Naive B cell (primary cell): ENCODE measurements around the gene FN1. TPM values are rescaled to one million over a fixed set of nuclear protein-coding genes. Genes with fewer than 3 reads are reported as not detected.
"Not testable (repeated sequence)": the region's sequence is repeated elsewhere in the genome, so short reads cannot be mapped to it uniquely, and the experiment has no call there.

Experiments
- ATAC-seq, 2 donors: fragments of 150-1000 bp; cut with Tn5 transposase; 2 replicates each; pipeline ENCODE4 v1.10.0; 2021; ENCODE audit warnings: low read depth in 2 of 2, mild to moderate bottlenecking in 2 of 2, moderate library complexity in 2 of 2
- DNase-seq: peaks from one replicate; pipeline ENCODE4 v3.0.0; 2022
- H3K27ac Mint-ChIP-seq, 6 donors: one replicate each; pipeline ENCODE4 v1.8.0; 2020 to 2022; ENCODE audit warnings: mild to moderate bottlenecking in 6 of 6, mixed read lengths in 6 of 6, moderate library complexity in 5 of 6, inconsistent platforms in 2 of 6
- H3K27me3 Mint-ChIP-seq, 3 donors: one replicate each; pipeline ENCODE4 v1.8.0; 2021 to 2022; ENCODE audit warnings: mixed read lengths in 3 of 3, mild to moderate bottlenecking in 1 of 3
- H3K36me3 Mint-ChIP-seq, 2 donors: one replicate each; pipeline ENCODE4 v1.8.0; 2020 to 2022; ENCODE audit warnings: mixed read lengths in 2 of 2, inconsistent platforms in 1 of 2, mild to moderate bottlenecking in 1 of 2
- H3K4me1 Mint-ChIP-seq, 3 donors: one replicate each; pipeline ENCODE4 v1.8.0; 2020 to 2022; ENCODE audit warnings: mixed read lengths in 3 of 3, inconsistent platforms in 1 of 3, mild to moderate bottlenecking in 1 of 3, moderate library complexity in 1 of 3
- H3K4me3 Mint-ChIP-seq, 8 donors: one replicate each; pipeline ENCODE4 v1.8.0; 2020 to 2022; ENCODE audit warnings: mild to moderate bottlenecking in 8 of 8, mixed read lengths in 8 of 8, moderate library complexity in 8 of 8, inconsistent platforms in 2 of 8
- H3K9me3 Mint-ChIP-seq, 7 donors: one replicate each; pipeline ENCODE4 v1.8.0; 2020 to 2022; ENCODE audit warnings: mixed read lengths in 7 of 7, mild to moderate bottlenecking in 5 of 7, inconsistent platforms in 2 of 7, moderate library complexity in 1 of 7
- polyA plus RNA-seq, 6 donors: library from polyadenylated mRNA; unstranded; fragments of 300-500 nt; fragmentation: Illumina TruSeq; gene quantifications; one replicate each; pipeline ENCODE4 v1.2.3, GENCODE V29; 2021; ENCODE audit warnings: low read depth in 6 of 6

Gene FN1
- polyA plus RNA-seq, 6 donors from 2014 or later, result 0.53 to 2.0 (median 1.1) TPM; not detected in 1

GRCh38 chr2:215415218-215415617 is 20.6 kb downstream of the FN1 start:
- H3K27me3 Mint-ChIP-seq, result peaks cover 14 to 17% (median 14%) of the 10 kb centered on the region in 3 donors
- no peaks in the 10 kb centered on the region for H3K4me1 Mint-ChIP-seq
- H3K36me3 Mint-ChIP-seq, result no peaks in the 10 kb centered on the region
- H3K4me3 Mint-ChIP-seq, result no peak overlapping the region
- H3K27ac Mint-ChIP-seq, result no peak overlapping the region
- DNase-seq, result no peak
- H3K9me3 Mint-ChIP-seq, result no peaks in the 10 kb centered on the region
- ATAC-seq, result no peak

GRCh38 chr2:215414674-215415073 is 21.2 kb downstream of the FN1 start:
- no peak overlapping the region for H3K27ac Mint-ChIP-seq
- no peak overlapping the region for H3K4me3 Mint-ChIP-seq
- H3K4me1 Mint-ChIP-seq, result no peaks in the 10 kb centered on the region
- H3K9me3 Mint-ChIP-seq, result no peaks in the 10 kb centered on the region
- H3K36me3 Mint-ChIP-seq, result no peaks in the 10 kb centered on the region
- peaks cover 12 to 15% (median 14%) of the 10 kb centered on the region in 3 donors for H3K27me3 Mint-ChIP-seq
- DNase-seq (no peak), ATAC-seq (no peak)

GRCh38 chr2:215413974-215414373 is 21.9 kb downstream of the FN1 start:
- Mint-ChIP-seq H3K9me3 (no peaks in the 10 kb centered on the region), H3K4me3 (no peak overlapping the region), H3K27ac (no peak overlapping the region), H3K36me3 (no peaks in the 10 kb centered on the region), H3K4me1 (no peaks in the 10 kb centered on the region), H3K27me3 (peaks cover 12 to 15% (median 14%) of the 10 kb centered on the region in 3 donors)
- ATAC-seq (no peak), DNase-seq (no peak)

GRCh38 chr2:215413484-215413777 is 22.4 kb downstream of the FN1 start:
- H3K27me3 Mint-ChIP-seq, result peaks cover 12 to 15% (median 14%) of the 10 kb centered on the region in 3 donors
- H3K4me3 Mint-ChIP-seq, result no peak overlapping the region
- no peaks in the 10 kb centered on the region for H3K9me3 Mint-ChIP-seq
- no peak for DNase-seq
- H3K4me1 Mint-ChIP-seq, result no peaks in the 10 kb centered on the region
- no peak overlapping the region for H3K27ac Mint-ChIP-seq
- H3K36me3 Mint-ChIP-seq, result no peaks in the 10 kb centered on the region
- ATAC-seq, result no peak

GRCh38 chr2:215411941-215412743 is 23.7 kb downstream of the FN1 start:
- no peak overlapping the region for H3K4me3 Mint-ChIP-seq
- ATAC-seq (no peak), DNase-seq (no peak)
- no peaks in the 10 kb centered on the region for H3K36me3 Mint-ChIP-seq
- no peak overlapping the region for H3K27ac Mint-ChIP-seq
- H3K9me3 Mint-ChIP-seq, result no peaks in the 10 kb centered on the region
- no peaks in the 10 kb centered on the region for H3K4me1 Mint-ChIP-seq
- peaks cover 8 to 15% (median 12%) of the 10 kb centered on the region in 3 donors for H3K27me3 Mint-ChIP-seq

GRCh38 chr2:215410932-215411285 is 25.0 kb downstream of the FN1 start:
- ATAC-seq (no peak), DNase-seq (no peak)
- H3K36me3 Mint-ChIP-seq, result no peaks in the 10 kb centered on the region
- H3K27ac Mint-ChIP-seq, result no peak overlapping the region
- H3K9me3 Mint-ChIP-seq, result no peaks in the 10 kb centered on the region
- peaks cover 8 to 19% (median 15%) of the 10 kb centered on the region in 3 donors for H3K27me3 Mint-ChIP-seq
- no peak overlapping the region for H3K4me3 Mint-ChIP-seq
- no peaks in the 10 kb centered on the region for H3K4me1 Mint-ChIP-seq

- not testable (repeated sequence) for DNase-seq, H3K4me3 Mint-ChIP-seq, H3K9me3 Mint-ChIP-seq, H3K36me3 Mint-ChIP-seq, ATAC-seq, H3K27ac Mint-ChIP-seq, H3K4me1 Mint-ChIP-seq
- peaks cover 8 to 19% (median 15%) of the 10 kb centered on the region in 3 donors for H3K27me3 Mint-ChIP-seq
These were observed 25.5 kb downstream of the FN1 start for GRCh38 chr2:215410181-215410931.

GRCh38 chr2:215409331-215410127 is 26.3 kb downstream of the FN1 start:
- no peaks in the 10 kb centered on the region for H3K9me3 Mint-ChIP-seq
- no peaks in the 10 kb centered on the region for H3K36me3 Mint-ChIP-seq
- no peaks in the 10 kb centered on the region for H3K4me1 Mint-ChIP-seq
- no peak overlapping the region for H3K4me3 Mint-ChIP-seq
- DNase-seq, result no peak
- H3K27me3 Mint-ChIP-seq, result peaks cover 6 to 16% (median 15%) of the 10 kb centered on the region in 3 donors
- no peak overlapping the region for H3K27ac Mint-ChIP-seq
- no peak for ATAC-seq

GRCh38 chr2:215408441-215408840 is 27.4 kb downstream of the FN1 start:
- not testable (repeated sequence) for H3K4me3 Mint-ChIP-seq, H3K9me3 Mint-ChIP-seq, DNase-seq, H3K4me1 Mint-ChIP-seq, H3K36me3 Mint-ChIP-seq, H3K27ac Mint-ChIP-seq, ATAC-seq
- H3K27me3 Mint-ChIP-seq, result peaks cover 0 to 11% (median 10%) of the 10 kb centered on the region in 3 donors

- ATAC-seq, result no peak
- Mint-ChIP-seq H3K4me3 (no peak overlapping the region), H3K27me3 (peaks cover 0 to 6% (median 4%) of the 10 kb centered on the region in 3 donors), H3K9me3 (no peaks in the 10 kb centered on the region), H3K27ac (no peak overlapping the region), H3K36me3 (no peaks in the 10 kb centered on the region), H3K4me1 (no peaks in the 10 kb centered on the region)
- no peak for DNase-seq
These were observed 28.1 kb downstream of the FN1 start for GRCh38 chr2:215407590-215408264.

GRCh38 chr2:215407061-215407460 is 28.8 kb downstream of the FN1 start:
- Mint-ChIP-seq H3K4me3 (no peak overlapping the region), H3K4me1 (no peaks in the 10 kb centered on the region), H3K27me3 (peaks cover 0 to 6% (median 0%) of the 10 kb centered on the region in 3 donors), H3K9me3 (no peaks in the 10 kb centered on the region), H3K27ac (no peak overlapping the region), H3K36me3 (no peaks in the 10 kb centered on the region)
- ATAC-seq (no peak), DNase-seq (no peak)

- Mint-ChIP-seq H3K4me3 (no peak overlapping the region), H3K36me3 (no peaks in the 10 kb centered on the region), H3K27ac (no peak overlapping the region), H3K27me3 (peaks cover 0 to 6% (median 0%) of the 10 kb centered on the region in 3 donors), H3K4me1 (no peaks in the 10 kb centered on the region), H3K9me3 (no peaks in the 10 kb centered on the region)
- no peak for DNase-seq
- no peak for ATAC-seq
These were observed 29.9 kb downstream of the FN1 start for GRCh38 chr2:215405722-215406581.
